CD4-positive, alpha-beta T cell treated with Interferon alpha-2 for 1 hour (primary cell): ENCODE data around the gene KCNQ5.

Source experiments
- DNase-seq, 2 donors: peaks; one replicate each; pipeline ENCODE4 v3.0.0-alpha.2; 2020 to 2022

The KCNQ5 gene

DNA sequence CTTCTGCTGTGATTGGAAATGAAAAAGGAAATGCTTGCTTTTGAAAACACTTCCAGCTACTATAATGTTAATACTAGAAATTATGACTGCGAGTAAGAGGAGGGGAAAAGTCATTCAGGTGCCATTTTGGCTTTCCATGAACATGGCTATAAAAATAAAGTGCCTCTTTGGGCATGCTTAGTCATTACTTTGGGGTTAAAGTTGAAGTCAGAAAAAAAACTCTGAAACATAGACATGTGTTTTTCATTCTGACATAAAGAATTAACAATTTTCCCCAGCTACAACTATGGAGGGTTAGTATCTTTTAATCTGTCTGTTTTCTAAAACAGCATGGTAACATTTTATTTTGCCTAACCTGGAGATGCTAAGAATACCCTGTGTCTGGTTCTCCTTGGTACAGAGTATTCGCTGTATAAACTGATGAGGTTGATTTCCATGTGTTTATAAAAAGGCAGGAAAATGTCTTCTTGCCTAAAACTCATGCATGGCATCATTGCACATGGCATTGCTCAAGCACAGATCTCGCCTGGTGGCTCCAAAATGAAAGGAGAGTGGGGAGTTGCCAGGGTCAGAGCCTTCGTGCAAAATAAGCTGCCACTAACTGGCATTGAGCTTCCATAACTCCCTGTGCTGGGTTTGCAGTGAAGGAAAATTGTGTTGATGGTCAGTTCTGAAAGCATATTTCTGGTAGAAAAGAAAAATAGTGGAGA, 188.9 kb downstream of the KCNQ5 start:
- DNase-seq, result no peak

DNA sequence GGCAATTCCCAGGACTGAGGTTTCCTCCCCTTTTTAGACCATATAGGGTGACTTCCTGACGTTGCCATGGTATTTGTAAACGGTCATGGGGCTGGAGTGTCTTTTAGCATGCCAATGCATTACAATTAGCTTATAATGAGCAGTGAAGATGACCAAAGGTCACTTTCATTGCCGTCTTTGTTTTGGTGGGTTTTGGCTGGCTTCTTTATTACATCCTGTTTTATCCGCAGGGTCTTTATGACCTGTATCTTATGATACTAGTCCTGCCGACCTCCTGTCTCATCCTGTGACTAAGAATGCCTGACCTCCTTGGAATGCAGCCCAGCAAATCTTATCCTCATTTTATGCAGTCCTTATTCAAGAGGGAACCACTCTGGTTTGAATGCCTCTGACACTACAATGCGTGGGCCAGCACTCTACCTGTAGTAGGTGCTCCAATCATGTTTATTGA, 190.1 kb downstream of the KCNQ5 start:
- no peak for DNase-seq

DNA sequence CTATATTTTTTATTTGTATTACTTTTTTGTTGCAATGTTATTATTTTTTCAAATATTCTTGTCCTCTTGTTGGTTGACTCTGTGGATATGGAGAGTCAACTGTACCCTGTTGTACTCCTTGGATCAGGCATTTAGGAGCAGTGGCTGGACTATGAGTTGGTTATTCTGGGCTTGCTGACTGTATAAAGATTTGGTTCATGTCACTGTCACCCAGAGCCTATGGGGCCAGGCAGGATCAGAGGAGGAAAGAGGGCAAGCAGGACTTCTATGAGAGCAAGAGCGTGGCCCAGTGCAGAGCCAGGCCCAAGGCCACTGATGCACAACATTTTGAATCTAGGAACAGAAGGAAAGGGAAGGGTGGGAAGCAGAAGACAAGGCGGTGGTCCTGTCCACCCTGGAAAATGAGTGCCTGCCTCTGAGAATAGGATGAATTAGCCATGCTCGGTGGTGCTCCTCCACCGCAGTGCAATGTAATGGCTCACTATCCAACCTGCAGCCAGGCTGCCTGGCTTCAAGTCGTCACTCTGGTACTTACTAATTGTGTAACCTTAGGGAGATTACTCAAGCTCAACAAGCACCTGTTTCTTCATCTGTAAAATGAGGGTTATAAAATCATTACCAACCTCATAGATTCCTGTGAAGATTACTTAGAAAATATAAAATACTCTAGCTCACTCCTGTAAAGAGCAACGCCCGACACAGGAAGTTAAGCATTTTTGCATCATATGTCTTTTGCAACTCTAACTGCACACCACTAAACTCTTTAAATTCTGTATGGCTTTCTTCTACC, 192.1 kb downstream of the KCNQ5 start:
- no peak for DNase-seq

DNA sequence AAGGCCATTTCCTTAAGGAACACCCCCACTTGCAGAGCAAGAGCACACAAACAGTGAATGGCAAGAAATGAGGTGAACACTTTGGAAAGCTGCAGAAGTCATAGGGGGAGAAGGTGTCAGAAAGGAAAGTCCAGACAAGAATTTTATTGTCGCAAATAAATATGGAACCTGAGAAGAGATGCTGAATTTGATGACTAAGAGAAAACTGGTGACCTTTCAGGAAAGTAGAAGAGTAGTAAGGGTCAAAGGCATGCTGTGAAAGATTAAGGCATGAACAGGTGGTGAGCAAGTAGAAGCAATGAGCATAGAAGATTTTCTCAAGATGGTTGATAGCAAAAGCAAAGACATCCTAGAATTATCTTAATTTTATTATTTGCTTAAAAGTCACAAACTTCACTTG, 194.2 kb downstream of the KCNQ5 start:
- DNase-seq, result no peak

DNA sequence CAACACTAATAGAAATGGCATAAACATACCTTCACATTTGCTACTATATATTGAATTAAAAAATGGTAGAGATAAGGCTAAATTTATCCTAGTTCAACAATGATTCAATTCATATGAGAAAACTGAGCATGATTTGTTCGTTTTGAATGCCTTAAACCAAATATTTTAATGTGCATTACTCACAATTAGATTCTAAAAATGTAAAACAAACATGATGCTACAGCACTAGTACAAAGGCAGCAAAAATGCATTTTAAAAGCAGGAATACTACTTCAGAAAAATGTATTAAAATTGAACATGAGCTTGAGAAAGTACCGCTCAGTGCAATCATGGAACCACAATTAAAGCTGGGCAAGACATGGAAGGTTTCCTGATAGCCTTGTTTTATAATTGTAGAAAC, 195.3 kb downstream of the KCNQ5 start:
- DNase-seq, result no peak

DNA sequence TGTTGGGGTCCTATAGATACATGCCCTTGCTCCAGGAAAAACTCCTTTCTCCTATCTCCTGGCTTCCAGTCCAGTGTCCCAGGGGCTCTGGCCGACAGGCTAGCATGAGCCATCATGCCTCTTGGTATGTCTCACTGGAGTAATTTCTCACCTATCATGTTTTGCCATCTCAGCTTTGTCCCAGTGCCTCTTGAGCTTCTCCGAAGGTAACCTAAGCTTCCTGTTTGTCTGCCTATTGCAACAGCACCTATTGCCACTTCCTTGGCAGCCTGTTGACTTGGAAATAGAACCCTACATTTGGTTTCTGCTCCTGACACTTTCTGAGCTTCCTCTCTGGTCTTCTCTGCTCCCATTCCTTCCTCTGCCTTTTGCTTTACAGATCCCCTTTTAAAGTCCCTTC, 197.7 kb downstream of the KCNQ5 start:
- DNase-seq, result no peak

DNA sequence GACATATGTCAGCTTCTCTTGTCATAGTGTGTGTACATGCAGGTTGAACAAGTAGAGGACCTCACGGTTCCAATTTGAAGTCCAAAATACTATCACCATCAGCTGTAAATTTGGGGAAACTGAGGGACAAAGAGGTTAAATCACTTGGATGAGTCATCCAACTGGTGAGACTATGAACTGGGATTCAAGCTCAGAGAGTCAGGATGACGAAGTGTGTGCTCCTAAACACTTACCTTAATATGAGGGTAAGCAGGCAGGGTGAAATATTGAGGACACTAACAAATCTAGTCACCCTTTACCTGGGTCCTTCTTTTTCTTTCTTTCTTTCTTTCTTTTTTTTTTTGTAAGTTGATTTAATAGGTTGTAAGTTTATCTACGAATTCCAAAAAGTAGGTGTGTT, 198.3 kb downstream of the KCNQ5 start:
- no peak for DNase-seq

DNA sequence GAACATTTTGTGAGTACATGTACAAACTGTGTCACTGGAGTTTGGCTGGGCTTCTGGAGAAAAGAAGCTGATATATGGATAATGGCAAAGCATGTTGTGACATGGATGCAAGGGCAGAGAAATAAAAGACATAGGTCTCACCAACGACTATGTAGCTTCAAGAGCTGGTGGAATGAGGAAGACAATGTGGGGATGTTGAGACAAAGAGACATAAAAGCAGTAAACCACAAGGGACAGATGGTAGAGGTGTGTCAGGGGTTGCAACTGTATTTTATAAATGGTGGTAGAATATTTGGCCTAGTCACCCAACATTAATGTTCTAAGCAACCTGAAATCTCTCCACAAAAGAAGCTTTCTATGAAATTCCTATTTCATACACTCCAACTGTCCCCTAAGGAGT, 199.0 kb downstream of the KCNQ5 start:
- DNase-seq, result no peak

DNA sequence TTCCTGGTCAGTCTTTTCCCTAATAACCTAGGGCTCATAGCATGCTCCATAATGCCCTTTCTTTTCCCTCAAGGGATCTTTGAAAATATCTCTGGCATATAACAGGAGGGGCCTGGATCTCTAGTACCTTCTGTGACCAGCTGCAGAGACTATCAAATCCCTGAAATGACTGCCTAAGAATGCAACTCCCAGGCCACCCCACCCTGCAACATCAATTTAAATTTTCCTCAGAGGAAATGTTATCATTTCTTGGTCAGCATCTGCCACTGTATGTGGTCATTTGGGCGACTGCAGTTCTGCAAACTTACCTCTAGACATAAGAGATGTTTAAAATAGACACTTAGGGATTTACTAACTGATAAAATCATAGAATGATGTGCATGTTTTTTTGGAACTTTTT, 200.2 kb downstream of the KCNQ5 start:
- DNase-seq, result no peak

DNA sequence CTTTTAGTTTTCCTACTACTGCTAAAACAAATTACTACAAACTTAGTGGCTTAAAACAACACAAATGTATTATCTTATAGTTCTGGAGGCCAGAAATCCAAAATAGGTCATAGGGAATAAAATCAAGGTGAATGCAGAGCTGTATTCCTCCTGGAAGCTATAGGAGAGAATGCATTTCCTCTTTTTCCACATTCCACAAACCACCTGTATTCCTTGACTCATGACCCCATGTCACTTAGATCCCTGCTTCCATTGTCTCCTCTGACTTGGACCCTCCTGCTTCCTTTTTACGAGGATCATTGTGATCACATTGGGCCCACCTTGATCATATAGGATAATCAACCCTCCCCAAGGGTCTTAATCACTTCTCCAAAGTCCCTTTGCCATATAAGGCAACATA, 200.8 kb downstream of the KCNQ5 start:
- no peak for DNase-seq

DNA sequence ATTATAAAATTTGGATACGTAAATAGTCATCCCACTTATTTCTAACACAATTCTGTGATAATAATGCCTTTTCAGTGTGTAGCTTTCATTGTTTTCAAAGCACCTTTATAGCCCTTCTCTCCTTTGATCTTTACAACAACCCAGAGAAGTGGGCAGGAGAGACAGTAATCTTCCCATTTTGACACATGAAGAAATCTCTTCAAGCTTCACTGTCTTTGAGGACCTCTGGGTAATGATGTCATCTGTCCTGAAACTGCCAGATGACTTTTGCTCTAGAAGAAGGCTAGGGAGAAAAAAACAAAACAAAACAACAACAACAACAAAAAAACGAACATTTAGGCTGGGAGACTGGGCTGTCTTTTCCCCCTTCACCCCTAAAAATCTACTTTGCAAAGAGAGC, 203.0 kb downstream of the KCNQ5 start:
- DNase-seq, result no peak

DNA sequence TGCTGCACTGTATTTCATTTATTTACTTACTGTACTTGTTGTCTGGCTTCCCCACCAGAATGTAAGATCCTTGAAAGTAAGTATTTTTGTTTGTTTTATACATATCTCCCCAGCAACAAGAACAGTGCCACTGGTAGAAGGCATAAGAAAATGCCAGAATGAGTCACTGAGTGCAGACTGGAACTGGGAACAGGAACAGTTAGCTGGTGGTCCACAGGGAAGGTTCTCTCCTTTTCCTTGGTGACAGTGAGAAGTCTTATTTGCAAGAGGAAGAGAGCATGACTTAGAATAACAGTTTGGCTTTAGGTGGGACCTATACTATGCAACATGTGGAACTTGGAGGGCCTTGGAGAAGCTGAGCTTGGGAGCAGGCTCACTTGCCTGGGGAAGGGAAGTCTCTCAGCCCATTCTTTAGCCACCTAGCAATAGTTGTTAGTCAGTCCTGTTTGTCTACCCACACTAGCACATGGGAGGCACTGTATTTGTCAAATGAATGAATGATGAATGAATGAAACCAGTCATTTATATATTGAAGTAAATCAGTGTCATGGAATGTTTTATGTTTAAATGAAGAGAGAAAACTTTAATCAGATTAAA, 203.5 kb downstream of the KCNQ5 start:
- no peak for DNase-seq

DNA sequence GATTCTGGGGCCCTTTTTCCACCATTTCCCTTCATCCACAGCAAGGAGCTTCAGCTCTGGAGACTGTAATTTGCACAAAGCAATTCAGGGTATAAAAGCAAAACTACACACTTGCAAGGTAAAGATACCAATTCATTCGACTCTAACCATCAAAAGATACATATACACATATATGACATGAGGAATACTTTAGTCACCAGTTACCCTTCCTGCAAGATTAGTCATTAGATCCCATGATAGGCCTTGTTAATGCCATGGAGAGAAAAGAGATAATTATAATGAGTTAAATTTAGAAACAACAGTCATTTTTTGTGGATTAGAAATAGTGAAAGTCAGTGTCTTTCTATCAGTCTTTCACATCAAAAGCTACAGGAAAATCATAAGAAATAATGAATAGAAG, 204.2 kb downstream of the KCNQ5 start:
- no peak for DNase-seq

DNA sequence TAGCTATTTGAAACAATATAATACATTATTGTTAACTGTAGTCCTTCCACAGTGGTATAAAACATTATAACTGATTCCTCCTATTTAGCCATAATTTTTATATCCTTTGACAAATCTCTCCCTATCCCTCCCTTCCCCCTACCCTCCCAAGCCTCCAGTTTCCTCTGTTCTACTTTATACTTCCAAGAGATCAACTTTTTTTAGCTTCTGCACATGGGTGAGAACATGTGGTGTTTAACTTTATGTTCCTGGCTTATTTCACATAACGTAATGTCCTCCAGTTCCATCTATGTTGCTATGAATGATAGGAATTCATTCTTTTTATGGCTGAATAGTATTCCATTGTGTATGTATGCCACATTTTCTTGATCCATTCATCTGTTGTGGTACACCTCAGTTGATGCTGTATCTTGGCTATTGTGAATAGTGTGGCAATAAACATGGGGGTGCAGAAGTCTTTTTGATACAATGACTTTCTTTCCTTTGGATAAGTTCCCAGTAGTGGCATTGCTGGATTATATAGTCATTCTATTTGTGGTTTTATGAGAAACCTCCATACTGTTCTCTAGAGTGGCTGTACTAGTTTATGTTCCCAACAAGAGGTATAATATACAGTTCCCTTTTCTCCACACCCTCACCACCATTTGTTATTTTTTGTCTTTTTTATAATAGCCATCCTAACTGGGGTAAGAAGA, 205.0 kb downstream of the KCNQ5 start:
- no peak for DNase-seq

DNA sequence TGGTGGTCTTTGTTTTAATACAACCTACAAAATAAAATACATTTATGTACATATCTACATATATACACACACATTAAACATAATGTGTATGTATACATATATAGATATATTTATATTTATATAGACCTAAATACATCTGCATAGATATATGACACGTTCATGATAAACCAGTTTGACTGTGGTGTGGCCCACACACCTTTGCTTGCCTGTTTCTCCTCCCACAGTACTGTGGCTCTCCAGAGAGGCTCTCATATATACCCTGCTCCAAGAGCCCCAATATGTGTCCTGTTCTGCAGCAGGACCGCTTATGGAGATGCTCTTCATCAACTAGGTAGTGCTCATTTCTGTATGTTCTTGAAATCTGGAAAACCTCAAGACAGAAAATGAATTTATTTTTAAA, 207.0 kb downstream of the KCNQ5 start:
- DNase-seq, result no peak

DNA sequence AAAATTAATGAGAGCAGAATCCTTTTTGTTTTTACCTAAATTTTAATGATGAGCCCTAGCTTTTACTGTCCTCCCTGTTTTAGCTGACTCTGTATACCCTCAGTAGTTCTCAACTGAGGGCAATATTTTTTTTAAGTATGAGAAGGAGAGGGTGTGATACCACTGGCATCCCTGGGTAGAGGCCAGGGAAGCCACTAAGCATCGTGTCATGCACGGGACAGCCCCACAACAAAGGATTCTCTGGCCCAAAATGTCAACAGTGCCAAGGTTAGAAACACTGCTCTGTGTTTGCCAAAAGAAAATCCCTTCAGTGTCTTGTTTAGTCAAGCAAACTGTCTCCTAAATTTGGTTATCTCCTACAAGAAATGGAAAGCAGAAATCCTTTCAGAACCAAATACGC, 210.4 kb downstream of the KCNQ5 start:
- no peak for DNase-seq

DNA sequence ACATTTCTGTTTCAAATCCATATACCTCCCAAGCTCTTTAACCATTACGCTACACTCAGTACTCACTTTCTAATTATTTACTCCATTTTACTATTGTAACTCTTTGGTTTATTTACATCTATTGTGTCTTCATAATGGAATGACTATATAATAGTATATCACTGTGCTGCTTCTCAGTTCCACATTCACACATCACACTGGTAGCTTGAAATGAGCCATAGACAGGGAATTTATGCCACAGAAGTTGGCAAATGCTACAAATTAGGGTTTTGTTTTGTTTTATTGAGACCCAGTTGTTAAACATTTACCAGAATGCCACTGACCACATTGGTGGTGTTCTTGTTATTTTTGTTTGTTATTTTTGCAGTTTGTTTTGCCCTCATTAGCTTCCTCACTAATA, 213.9 kb downstream of the KCNQ5 start:
- DNase-seq, result no peak

DNA sequence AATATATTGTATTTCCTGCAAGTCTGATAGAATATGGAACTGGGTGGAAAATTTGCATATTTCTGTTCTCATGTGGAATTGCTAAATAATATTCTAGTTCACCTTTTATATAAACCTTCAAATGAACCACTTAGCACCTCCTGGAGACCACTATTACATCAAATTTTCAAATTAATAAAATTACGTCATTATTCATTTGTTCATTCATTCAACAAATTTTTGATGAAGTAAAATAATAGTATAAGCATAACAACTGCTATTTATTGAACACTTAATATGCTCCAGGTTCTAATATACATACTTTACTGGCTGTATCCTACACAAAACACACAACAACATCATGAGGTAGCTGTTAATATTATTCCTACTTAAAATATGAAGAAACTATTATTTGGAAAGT, 215.1 kb downstream of the KCNQ5 start:
- no peak for DNase-seq

DNA sequence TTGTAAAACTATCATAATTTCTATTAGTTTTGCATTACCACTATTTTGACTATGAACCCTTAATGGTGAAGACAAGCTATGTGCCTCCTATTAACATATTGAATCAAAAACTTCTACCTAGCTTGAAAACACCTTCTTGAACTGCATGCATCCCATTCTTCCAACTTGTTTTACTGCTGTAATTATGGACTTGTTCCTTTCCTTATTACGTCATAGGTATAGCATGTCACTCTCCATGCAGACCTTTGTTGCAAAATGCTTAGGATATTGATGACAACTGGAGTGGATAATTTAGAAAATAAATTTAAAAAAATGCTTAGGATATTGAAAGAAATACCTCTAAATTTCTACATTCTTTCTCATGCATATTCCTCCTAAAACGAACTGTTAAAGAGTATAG, 219.3 kb downstream of the KCNQ5 start:
- DNase-seq, result no peak

DNA sequence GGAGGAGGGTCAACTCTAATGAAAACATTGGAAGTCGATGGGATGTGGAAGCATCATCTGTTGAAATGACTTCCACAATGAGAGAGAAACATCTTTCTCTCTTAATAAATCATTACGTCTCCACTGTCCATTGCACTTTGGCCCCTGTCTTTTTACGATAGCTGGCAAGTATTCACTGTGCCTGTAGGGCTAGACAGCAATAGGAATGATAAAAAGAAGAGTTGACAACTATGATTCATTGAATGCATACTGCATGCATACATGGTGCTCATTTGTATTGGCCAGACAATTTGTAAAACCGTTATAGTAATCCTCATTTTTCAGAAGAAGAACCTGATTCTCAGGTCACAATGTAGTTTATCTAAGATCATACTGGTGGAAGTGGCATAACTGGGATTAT, 220.3 kb downstream of the KCNQ5 start:
- no peak for DNase-seq

DNA sequence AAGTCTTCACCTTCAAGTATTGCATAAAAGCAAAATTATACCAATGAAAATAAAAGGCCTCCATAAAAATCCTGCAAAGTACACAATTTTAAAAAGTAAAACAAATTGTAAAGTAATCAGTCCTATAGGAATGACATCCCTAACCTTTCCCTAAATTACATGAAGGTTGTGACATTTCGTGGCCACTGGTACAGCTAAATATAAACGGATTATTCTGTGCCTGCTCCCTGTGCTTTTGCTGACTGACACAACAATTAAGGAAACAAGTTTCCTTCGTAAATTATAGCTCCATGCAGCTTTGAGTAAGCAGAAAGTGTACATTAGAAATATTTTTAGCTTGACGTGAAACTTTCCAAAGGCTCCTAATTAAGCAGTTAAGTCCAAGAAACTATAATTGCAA, 222.8 kb downstream of the KCNQ5 start:
- DNase-seq, result no peak

DNA sequence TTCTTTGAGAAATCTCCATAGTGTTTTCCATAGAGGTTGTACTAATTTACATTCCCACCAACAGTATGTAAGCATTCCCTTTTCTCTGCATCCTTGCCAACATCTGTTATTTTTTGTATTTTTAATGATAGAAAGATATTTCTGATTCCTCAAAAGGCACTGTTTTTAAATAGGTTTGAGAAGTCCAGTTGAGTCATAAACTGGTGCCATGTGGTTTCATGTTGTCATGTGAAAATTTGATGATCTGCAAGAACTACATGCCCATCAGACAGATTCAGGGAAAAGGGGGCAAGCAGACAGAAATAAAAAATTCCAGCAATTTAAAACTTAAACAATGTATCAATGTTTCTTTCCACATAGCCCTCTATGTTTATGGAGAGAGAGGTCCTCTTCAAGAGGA, 227.5 kb downstream of the KCNQ5 start:
- no peak for DNase-seq

DNA sequence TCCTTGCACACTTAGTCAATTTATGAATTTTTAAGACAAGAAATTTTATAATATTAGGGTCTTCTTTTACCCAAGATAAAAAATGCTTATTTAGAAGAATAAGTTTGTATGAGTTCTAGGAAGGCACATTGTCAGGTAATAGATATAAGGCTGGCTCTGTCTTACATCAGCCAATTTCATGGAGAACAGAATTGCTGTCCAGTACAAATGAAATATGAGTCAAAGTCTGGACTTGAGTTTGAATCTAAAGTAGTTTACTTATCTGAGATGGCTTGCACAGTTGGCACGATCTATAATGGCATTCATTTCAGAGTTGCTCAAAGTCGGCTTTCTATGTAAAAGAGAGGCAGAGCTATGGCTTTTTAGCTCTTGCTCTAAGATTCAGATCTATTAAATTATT, 228.2 kb downstream of the KCNQ5 start:
- no peak for DNase-seq

DNA sequence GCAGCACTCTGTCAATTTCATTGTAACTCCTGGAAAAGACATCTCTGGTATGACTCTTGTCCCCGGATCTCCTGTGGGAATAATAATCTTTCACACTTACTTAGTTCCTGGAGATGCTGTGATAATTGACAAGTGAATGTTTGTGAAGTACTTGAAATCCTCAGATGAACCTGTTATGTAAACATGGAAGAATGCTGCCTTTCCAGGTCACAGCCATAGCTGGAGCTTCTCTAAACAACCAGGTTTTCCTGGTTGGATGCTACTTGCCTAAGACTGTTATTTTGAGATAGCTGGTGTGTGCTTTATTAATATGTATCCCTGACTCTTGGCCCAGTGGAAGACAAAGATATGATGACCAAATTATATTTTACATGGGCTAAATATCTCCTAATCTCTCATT, 228.6 kb downstream of the KCNQ5 start:
- no peak for DNase-seq
